Left cardiac atrium (tissue), 4 donors: ENCODE data around the gene POTEE. TPM values are rescaled to one million over a fixed set of nuclear protein-coding genes. Genes with fewer than 3 reads are reported as not detected.
"Not testable (repeated sequence)": the region's sequence is repeated elsewhere in the genome, so short reads cannot be mapped to it uniquely, and the experiment has no call there.

Source experiments
- ATAC-seq, 2 donors: fragments of 200-7000 bp; cut with Tn5 transposase; one replicate each; pipeline ENCODE4 v1.9.1; 2020; ENCODE audit warnings: mild to moderate bottlenecking in 2 of 2, moderate library complexity in 2 of 2
- DNase-seq: peaks from one replicate; pipeline ENCODE4 v3.0.0-alpha.2; 2020
- intact Hi-C, 2 donors: fragments of 100-400 bp; cut with DNase I; formaldehyde crosslinking; loops; one replicate each; pipeline versions ENCODE4 v1.14.1 to v1.15.1; 2022 to 2023
- long read RNA-seq: library from polyadenylated mRNA; unstranded; transcript quantifications from one replicate; pipeline ENCODE4 v2.0.0, GENCODE V29; 2021
- total RNA-seq, 2 donors: library from RNA; stranded (reverse); fragmentation: NEBNext Ultra II Directional; extraction: Animal tissue kit (Norgen Biotek cat#: 25700); gene quantifications; one replicate each; pipeline ENCODE4 v1.2.1, GENCODE V29; 2021
- donor health status: DM: no; HTN: yes; CAD: no.
- donor health status: DM: no; HTN: yes; CAD: no; lungs with severe emphysema.
- donor health status: DM: yes; HTN: yes; CAD: no.
- donor health status: Dilated cardiomyopathy.

Gene POTEE
- under 1 TPM in 1 of 2 donors, not detected in 1; 0.10 TPM for total RNA-seq
- long read RNA-seq, result 0 reads

DNA sequence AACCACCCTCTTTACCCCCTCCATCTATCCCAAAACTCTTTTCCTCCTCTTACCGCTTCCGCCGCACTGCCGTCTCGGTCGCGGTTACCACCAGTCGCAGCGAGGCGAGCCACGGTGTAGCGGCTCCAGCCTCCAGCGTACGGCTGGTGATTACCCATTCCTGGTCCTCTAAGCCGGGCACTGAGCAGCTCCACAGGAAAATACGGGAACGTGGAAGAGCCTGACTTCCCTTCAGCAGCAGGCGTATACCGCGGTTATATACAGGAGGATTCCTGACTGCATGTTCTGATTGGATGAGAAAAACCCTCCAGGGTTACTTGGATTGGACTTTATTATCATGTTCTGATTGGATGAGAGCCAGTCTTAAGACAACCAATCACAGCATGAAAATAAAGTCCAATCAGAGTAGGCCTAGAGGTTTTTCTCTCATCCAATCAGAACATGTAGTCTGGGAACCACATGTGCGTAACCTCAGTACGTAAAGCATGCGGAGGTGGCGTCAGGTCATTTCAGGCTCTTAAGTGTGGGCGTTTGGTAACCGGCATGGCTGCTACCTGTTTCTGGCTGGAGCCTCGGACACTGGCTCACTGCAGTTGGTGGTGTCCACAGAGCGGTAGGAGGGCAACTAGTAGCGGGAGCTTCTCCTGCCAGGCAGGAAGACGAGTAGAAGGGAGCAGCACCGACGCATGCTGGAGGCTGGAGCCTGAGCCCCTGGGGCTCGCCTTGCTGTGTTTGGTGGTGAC lies at the start of gene POTEE:
Gene POTEE (plus strand): TSS at position 507 of the 743 bp plus-strand sequence. CDS start 8,867 bp downstream, outside the sequence.
- ATAC-seq, intact Hi-C loops, DNase-seq: not testable (repeated sequence)

DNA sequence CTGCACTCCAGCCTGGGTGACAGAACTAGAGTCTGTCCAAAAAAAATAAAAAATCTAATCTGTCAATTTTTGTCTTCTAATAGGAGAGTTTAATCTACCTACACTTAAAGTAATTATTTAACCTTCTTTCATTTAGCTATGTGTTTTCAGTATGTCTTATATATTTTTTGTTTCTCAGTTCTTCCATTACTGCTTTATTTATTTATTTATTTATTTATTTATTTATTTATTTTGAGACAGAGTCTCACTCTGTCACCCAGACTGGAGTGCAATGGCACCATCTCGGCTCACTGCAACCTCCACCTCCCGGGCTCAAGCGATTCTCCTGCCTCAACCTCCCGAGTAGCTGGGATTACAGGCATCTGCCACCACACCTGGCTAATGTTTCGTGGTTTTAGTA lies 43.8 kb upstream of the POTEE start:
- ATAC-seq, intact Hi-C loops, DNase-seq: not testable (repeated sequence)

DNA sequence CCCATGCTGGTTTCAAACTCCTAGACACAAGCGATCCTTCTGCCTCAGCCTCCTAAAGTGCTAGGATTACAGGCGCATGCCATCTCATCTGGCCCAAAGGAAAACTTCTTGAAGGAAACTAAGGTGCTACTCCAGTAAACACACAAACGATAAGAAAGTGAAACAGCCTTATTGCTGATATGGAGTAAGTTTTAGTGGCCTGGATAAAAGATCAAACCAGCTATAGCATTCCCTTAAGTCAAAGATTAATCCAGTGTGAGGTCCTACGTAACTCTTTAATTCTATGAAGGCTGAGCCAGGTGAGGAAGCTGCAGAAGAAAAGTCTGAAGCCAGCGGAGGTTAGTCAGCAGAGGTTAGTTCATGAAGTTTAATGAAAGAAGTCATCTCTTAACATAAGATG lies 40.8 kb upstream of the POTEE start:
- ATAC-seq, result no peak

DNA sequence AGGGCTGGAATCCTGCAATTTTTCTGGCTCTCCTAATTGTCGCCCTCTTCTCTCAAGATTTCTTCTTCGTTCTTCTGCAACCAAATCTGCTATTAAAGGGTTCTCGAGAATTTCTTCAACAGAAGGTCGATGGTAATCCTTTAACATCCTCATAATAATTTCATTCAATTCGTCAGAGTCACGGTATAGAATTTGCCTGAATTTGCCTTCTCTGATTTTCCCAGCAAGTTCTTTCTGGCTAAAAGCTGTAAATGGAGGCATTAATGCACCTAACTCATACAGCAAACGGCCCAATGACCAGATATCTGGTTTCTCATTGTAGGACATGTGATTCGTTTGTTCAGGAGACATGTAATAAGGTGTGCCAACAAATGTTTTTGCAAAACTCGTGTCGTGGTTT lies 31.3 kb upstream of the POTEE start:
- intact Hi-C loops, ATAC-seq, DNase-seq: not testable (repeated sequence)

More for the DNA sequence above, 40.8 kb upstream of the POTEE start:
- no peak for DNase-seq
- intact Hi-C loops, result no loop called here

DNA sequence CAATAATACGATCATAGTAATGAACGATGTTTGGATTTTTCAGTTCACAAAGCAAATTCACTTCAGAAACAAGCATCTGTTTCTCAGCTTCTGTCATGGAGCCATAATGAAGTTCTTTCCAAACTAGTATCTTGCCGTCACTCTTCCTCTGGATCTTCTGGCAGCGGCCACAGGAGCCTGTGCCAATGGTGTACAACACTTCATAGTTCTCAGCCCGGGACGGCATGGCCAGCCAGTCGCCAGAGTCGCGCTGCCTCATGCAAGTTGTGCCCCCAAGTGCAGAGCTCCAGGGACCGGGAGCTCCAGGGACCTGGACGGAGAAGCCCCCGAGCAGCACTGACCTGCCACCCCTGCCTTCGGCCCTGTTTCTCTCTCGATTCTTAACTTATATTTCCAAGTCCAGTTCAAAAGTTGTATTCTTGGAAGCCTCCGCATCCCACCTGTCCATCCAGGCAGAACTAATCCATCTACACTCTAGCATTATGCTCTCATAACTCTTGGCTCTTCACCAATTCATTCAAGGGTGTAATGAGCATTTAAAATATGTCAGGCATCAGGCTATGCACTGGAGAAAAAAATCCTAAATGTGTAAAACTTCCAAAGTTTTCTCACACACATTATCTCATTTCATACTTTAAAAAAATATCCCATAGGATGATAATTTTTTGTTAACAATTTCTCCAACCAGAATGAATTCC lies 30.5 kb upstream of the POTEE start:
- intact Hi-C loops, ATAC-seq, DNase-seq: not testable (repeated sequence)

DNA sequence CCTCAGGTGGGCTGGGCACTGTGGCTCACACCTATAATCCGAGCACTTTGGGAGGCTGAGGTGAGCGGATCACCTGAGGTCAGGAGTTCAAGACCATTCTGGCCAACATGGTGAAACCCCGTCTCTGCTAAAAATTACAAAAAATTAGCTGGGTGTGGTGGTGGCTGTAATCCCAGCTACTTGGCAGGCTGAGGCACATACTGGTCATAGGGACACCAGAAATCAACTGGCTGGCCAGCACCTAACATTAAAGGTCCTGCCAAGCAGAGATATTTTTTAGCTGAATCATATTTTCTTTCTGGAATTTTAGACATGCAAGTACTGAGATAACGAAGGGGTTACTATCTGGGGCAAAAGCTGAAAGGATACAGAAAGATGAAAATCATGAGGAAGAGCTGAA lies 27.9 kb upstream of the POTEE start:
- intact Hi-C loops, ATAC-seq: not testable (repeated sequence)

DNA sequence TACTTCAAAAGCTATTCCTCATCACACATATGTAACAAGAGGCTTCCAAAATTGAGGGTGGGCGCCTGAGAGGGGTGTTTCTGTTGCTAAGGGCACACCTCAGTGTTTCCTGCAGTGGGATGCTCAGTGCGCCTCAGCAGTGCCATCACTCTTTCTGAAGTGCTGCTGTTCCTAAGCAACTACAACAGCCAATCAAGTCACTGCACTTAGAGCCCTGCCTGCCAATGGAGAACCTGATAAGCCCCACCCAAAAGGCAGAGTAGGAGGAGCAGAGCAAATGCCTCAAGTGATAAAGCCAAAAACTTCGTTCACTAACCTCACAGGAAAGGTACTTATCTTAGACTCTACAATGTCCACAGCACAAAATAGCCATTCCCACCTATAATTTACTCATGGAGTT lies 15.9 kb upstream of the POTEE start:
- ATAC-seq, DNase-seq, intact Hi-C loops: not testable (repeated sequence)

More for the DNA sequence above, 27.9 kb upstream of the POTEE start:
- DNase-seq, result not testable (repeated sequence)

DNA sequence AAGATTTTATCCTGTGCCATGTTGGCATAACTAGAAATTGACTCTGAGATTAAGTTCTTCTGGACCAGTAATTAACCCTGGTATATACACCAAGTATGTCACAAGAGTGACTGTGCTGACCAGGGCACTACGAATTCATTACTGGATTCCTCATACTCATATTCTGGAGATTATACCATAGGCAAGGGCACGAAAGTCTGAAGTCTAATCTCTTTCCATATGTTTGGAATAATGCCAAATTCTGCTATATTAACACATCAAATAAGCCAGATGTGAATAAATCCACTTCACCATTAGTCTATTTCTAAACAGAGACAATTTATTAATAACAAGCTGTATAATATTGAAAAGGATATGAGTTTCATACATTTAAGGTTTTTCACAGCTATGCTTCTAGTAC lies 13.2 kb upstream of the POTEE start:
- ATAC-seq, DNase-seq, intact Hi-C loops: not testable (repeated sequence)

DNA sequence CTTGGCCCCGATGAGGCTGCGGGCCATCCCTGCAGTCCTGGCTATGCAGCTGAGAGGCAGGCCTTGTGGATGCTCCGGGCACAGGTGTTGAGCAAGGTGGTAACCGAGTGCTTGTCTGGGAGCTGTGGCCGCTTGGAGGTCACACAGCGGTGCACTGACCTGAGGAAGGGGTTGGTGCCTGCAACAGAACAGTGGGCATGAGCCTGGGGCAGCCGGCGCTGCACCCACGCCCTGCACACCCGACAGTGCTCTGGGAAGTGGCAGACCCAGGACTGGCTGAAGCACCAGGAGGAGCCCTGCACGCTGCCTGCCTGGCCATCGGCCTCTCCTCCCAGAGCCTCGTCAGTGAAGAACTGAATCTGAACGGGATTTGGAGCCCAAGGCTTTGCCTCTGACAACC lies 8.2 kb upstream of the POTEE start:
- no peak for DNase-seq
- ATAC-seq, result no peak
- intact Hi-C loops, result no loop called here

DNA sequence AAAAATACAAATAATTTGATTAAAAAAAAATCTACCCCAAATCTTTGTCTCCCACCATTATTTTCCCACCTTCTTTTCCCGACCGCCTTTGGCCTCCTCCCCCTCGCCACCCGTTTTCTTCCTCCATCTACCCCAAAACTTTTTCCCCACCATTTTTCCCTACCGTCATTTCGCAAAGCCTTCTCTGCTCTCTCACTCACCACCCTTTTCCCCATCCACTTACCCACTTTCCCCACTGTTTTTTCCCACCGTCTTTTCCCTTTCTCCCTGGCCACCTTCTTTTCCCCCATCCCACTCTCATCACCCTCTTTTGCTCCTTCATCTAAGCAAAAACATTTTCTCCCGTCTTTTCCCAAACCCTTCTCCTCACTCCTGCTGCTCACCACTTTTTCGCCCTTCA lies 1.5 kb upstream of the POTEE start:
- intact Hi-C loops, ATAC-seq, DNase-seq: not testable (repeated sequence)

DNA sequence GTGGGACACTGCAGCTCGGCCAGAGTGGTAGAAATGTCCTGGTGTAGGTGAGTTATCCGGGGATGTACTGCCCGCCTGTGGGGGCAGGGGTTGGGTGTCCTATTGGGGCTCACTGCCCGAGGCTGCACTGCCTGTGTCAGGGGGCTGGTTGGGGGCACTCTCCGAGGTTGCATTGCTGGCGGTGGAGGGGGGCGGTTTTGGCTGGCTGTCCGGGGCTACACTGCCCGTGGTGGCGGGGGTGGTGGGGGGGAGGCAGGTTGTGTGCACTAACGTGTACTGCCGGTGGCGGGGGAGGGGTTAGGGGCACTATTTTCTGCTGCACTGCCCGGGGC lies 403 bp downstream of the POTEE start:
- DNase-seq, intact Hi-C loops, ATAC-seq: not testable (repeated sequence)

DNA sequence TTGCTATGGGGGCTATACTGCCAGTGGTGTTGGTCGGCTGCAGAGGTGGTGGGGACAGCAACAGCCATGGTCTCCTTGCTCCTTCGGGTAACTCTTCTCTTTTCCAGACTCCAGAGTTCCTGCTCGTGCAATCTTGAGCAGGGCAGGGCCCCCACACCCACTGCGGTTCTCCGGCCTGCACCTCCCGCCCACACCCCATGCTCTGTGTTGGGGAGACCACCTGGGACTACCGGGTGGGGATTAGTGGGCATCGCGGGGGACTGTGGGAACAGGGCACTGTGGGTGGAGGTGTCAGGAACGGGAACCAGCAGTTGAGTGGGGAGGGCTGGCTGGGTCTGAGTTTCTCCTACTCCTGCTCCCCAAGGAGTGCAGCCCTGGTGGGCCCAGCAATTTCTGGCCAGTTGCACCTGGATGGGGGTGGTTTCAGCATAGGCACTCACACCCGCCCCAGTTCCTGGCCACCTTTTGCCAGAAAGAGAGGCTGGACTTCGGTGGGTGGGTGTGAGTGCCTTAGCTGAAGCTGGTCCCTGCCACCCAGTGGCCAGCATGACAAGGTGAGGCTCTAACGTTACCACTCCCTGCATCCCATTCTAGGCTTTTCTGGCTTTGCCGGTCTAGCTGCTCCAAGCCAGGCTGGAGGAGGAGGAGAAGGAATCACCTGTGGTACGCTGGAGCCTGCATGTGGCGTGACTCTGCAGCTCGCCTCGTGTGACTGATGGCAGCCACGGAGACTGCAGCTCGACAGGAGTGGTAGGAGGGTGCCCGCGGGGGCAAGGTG lies 1.3 kb downstream of the POTEE start:
- ATAC-seq, DNase-seq, intact Hi-C loops: not testable (repeated sequence)

DNA sequence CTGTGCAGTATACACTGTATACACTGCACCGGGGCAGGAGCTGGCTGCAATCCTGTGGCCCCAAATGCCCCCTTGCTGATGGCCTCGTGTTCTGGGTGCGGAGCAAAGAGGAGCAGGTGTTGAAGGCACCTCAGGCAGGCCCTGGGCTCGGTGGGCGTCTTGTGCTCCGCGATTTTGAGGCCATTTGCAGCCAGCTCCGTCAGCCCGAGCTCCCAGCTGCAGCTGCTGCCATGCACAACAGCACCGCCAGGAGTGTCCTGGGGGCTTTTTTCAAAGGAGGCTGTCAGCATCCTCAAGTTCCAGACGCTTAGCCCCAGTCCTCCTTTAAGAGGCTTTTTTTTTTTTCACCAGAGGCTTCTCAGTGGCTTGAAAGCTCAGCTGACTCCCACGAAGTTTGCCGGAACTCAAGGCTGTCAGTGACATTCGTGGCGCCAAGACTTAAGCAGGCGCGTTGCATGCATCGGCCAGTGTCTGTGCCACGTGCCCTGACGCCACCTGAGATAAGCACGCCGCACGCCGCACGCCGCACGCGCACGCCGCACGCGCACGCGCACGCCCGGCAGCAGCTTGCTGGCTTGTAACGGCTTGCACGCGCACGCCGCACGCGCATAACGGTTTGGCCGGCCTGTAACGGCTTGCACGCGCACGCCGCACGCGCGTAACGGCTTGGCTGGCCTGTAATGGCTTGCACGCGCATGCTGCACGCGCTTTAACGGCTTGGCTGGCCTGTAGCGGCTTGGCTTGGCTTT lies 8.1 kb downstream of the POTEE start:
- ATAC-seq, DNase-seq, intact Hi-C loops: not testable (repeated sequence)

DNA sequence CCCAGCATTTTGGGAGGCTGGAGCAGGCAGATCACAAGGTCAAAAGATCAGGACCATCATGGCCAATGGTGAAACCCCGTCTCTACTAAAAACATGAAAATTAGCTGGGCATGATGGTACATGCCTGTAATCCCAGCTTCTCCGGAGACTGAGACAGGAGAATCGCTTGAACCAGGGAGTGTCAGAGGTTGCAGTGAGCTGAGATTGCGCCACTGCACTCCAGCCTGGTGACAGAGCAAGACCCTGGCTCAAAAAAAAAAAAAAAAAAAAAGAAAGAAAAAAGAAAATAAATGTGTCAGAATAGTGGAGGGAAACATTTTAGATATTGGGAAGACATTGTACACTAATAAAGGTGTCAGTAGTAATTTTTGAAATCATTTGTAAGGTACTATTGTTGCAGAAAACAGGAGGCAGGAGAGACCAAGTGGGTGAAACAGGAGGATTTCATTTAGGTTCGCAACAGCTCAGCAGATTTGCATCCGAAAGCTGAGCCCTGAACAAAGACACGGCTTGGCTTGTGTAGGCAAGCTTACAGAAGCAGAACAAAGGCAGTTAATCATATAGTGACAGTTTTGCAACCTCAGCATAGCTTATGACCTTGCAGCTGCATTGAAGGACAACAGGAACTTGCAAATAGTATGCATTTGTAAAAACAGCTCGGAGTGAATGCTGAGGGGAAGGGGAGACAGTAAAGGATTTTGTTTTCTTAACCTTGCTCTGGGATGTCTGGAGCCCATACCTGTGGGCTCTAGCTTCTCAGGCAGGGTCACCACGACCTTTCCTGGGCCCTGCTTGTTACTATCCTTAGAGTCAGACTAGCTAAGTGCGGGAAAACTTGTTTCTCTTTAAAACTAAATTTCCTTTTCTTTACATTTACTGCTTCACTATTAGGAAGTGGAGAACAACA lies 26.5 kb downstream of the POTEE start:
- DNase-seq, intact Hi-C loops: not testable (repeated sequence)

More for the DNA sequence above, 26.5 kb downstream of the POTEE start:
- not testable (repeated sequence) for ATAC-seq
